CD4-positive, alpha-beta memory T cell (primary cell): ENCODE measurements around the gene SCN1A. TPM values are rescaled to one million over a fixed set of nuclear protein-coding genes. Genes with fewer than 3 reads are reported as not detected.

ENCODE experiments used
- CTCF ChIA-PET: fragments of 350-600 bp; sonication (Branson Sonifier 250); formaldehyde crosslinking; loops from one replicate; lab custom pipeline; 2021; ENCODE audit warnings: inconsistent platforms; ENCODE audit not compliant: partially characterized antibody; lab: Charles Lee
- POLR2A ChIA-PET: fragments of 350-600 bp; sonication (Branson Sonifier 250); formaldehyde crosslinking; loops from one replicate; lab custom pipeline; 2021; ENCODE audit not compliant: partially characterized antibody; lab: Charles Lee
- DNase-seq, 5 donors: peaks; one replicate each; pipeline versions ENCODE4 v3.0.0 to v3.0.0-alpha.2; 2020 to 2022; ENCODE audit warnings: mixed read lengths in 1 of 5
- H3K27ac ChIP-seq: one replicate; pipeline ENCODE4 v1.7.0; 2013; ENCODE audit warnings: low read depth, low read length
- H3K27me3 ChIP-seq: 2 replicates; pipeline ENCODE4 v1.7.0; 2013; ENCODE audit warnings: mild to moderate bottlenecking, low read length, moderate library complexity; ENCODE audit not compliant: insufficient read depth
- H3K36me3 ChIP-seq: 2 replicates; pipeline ENCODE4 v1.7.0; 2013; ENCODE audit warnings: mild to moderate bottlenecking, low read length, moderate library complexity; ENCODE audit not compliant: insufficient read depth
- H3K4me1 ChIP-seq: 2 replicates; pipeline ENCODE4 v1.7.0; 2013; ENCODE audit warnings: mild to moderate bottlenecking, low read length, moderate library complexity; ENCODE audit not compliant: insufficient read depth
- H3K4me3 ChIP-seq, 2 donors: one replicate each; pipeline ENCODE4 v1.7.0; 2013; ENCODE audit warnings: low read length in 2 of 2, mild to moderate bottlenecking in 1 of 2
- H3K9me3 ChIP-seq, 2 donors: one replicate each; pipeline ENCODE4 v1.7.0; 2013; ENCODE audit warnings: low read length in 2 of 2, control low read depth in 1 of 2; ENCODE audit not compliant: control insufficient read depth in 1 of 2
- H3K27ac Mint-ChIP-seq, 7 donors: one replicate each; pipeline ENCODE4 v1.8.0; 2020 to 2021; ENCODE audit warnings: mixed read lengths in 7 of 7, mild to moderate bottlenecking in 6 of 7, inconsistent platforms in 3 of 7, moderate library complexity in 3 of 7
- H3K27me3 Mint-ChIP-seq, 2 donors: one replicate each; pipeline ENCODE4 v1.8.0; 2020 to 2021; ENCODE audit warnings: mixed read lengths in 2 of 2
- H3K36me3 Mint-ChIP-seq, 2 donors: one replicate each; pipeline ENCODE4 v1.8.0; 2020 to 2021; ENCODE audit warnings: mixed read lengths in 2 of 2, inconsistent platforms in 1 of 2, mild to moderate bottlenecking in 1 of 2
- H3K4me1 Mint-ChIP-seq, 4 donors: one replicate each; pipeline ENCODE4 v1.8.0; 2020 to 2021; ENCODE audit warnings: mixed read lengths in 4 of 4, mild to moderate bottlenecking in 1 of 4
- H3K4me3 Mint-ChIP-seq, 8 donors: one replicate each; pipeline ENCODE4 v1.8.0; 2020 to 2021; ENCODE audit warnings: mixed read lengths in 8 of 8, mild to moderate bottlenecking in 7 of 8, moderate library complexity in 6 of 8, inconsistent platforms in 3 of 8
- H3K9me3 Mint-ChIP-seq, 8 donors: one replicate each; pipeline ENCODE4 v1.8.0; 2020 to 2021; ENCODE audit warnings: mixed read lengths in 8 of 8, mild to moderate bottlenecking in 5 of 8, inconsistent platforms in 3 of 8, moderate library complexity in 1 of 8
- intact Hi-C: fragments of 100-400 bp; cut with micrococcal nuclease; formaldehyde crosslinking; loops from one replicate; pipeline ENCODE4 v1.15.1; 2023
- polyA plus RNA-seq, 2 donors: library from polyadenylated mRNA; unstranded; fragments of 300-500 nt; fragmentation: Illumina TruSeq; gene quantifications; one replicate each; pipeline ENCODE4 v1.2.3, GENCODE V29; 2021
- total RNA-seq, 2 experiments: library from RNA; stranded (reverse); gene quantifications; one replicate each; pipeline ENCODE4 v1.2.3, GENCODE V29; 2021

The SCN1A gene
- total and polyA plus RNA-seq, 4 experiments from 2014 or later: not detected

GRCh38 chr2:166125557-166125956 is 2.3 kb downstream of the SCN1A start:
- H3K27ac ChIP-seq: no peak overlapping the region
- no peaks in the 10 kb centered on the region for H3K27me3 ChIP-seq
- H3K36me3 Mint-ChIP-seq: no peaks in the 10 kb centered on the region
- H3K9me3 ChIP-seq: no peaks in the 10 kb centered on the region
- DNase-seq: no peak
- H3K27me3 Mint-ChIP-seq: peaks cover 9 to 15% of the 10 kb centered on the region in 2 donors
- H3K9me3 Mint-ChIP-seq: no peaks in the 10 kb centered on the region
- intact Hi-C loops: no loop called here
- H3K4me1 Mint-ChIP-seq: peaks cover 0 to 4% (median 3%) of the 10 kb centered on the region in 4 donors
- no peak overlapping the region for H3K4me3 ChIP-seq
- no peak overlapping the region for H3K4me3 Mint-ChIP-seq
- ChIA-PET POLR2A (no interaction called here), CTCF (no interaction called here)
- peak overlapping the region in 1 of 7 donors; percentile 44 for H3K27ac Mint-ChIP-seq
- H3K4me1 ChIP-seq: no peaks in the 10 kb centered on the region
- no peaks in the 10 kb centered on the region for H3K36me3 ChIP-seq

- CTCF ChIA-PET: no interaction called here
- H3K27ac Mint-ChIP-seq: peak overlapping the region in 1 of 7 donors; percentile 47
- H3K4me3 Mint-ChIP-seq: no peak overlapping the region
- Histone ChIP-seq H3K27ac (no peak overlapping the region), H3K36me3 (no peaks in the 10 kb centered on the region), H3K9me3 (no peaks in the 10 kb centered on the region), H3K4me3 (no peak overlapping the region), H3K4me1 (no peaks in the 10 kb centered on the region), H3K27me3 (no peaks in the 10 kb centered on the region)
- no peaks in the 10 kb centered on the region for H3K9me3 Mint-ChIP-seq
- DNase-seq: no peak
- H3K36me3 Mint-ChIP-seq: no peaks in the 10 kb centered on the region
- POLR2A ChIA-PET: no interaction called here
- H3K27me3 Mint-ChIP-seq: peaks cover 0 to 1% of the 10 kb centered on the region in 2 donors
- H3K4me1 Mint-ChIP-seq: peaks cover 0 to 7% (median 5%) of the 10 kb centered on the region in 4 donors
- intact Hi-C loops: no loop called here
Observed at GRCh38 chr2:166118180-166118579, 9.6 kb downstream of the SCN1A start.

GRCh38 chr2:166117491-166117890 is 10.3 kb downstream of the SCN1A start:
- H3K36me3 ChIP-seq: no peaks in the 10 kb centered on the region
- no peak overlapping the region for H3K27ac ChIP-seq
- peaks cover 0 to 7% (median 5%) of the 10 kb centered on the region in 4 donors for H3K4me1 Mint-ChIP-seq
- no peaks in the 10 kb centered on the region for H3K9me3 Mint-ChIP-seq
- H3K4me3 Mint-ChIP-seq: no peak overlapping the region
- H3K9me3 ChIP-seq: no peaks in the 10 kb centered on the region
- no peak overlapping the region for H3K27ac Mint-ChIP-seq
- no peaks in the 10 kb centered on the region for H3K36me3 Mint-ChIP-seq
- ChIA-PET CTCF (no interaction called here), POLR2A (no interaction called here)
- no peak overlapping the region for H3K4me3 ChIP-seq
- H3K27me3 Mint-ChIP-seq: peaks cover 0 to 1% of the 10 kb centered on the region in 2 donors
- no peaks in the 10 kb centered on the region for H3K27me3 ChIP-seq
- no peaks in the 10 kb centered on the region for H3K4me1 ChIP-seq
- intact Hi-C loops: no loop called here
- no peak for DNase-seq

- H3K27me3 ChIP-seq: no peaks in the 10 kb centered on the region
- H3K36me3 ChIP-seq: no peaks in the 10 kb centered on the region
- Mint-ChIP-seq H3K27ac (peak overlapping the region in 1 of 7 donors; percentile 48), H3K4me3 (peak overlapping the region in 1 of 8 donors; percentile 2), H3K4me1 (peaks cover 0 to 7% (median 5%) of the 10 kb centered on the region in 4 donors), H3K27me3 (no peaks in the 10 kb centered on the region), H3K9me3 (no peaks in the 10 kb centered on the region), H3K36me3 (no peaks in the 10 kb centered on the region)
- H3K27ac ChIP-seq: no peak overlapping the region
- ChIA-PET POLR2A (no interaction called here), CTCF (interaction anchor here (1.3 kb wide), 1 partner anchor 12 kb away, joined by 5 read pairs; the partner anchor contains the start of gene SCN1A)
- intact Hi-C loops: no loop called here
- H3K9me3 ChIP-seq: no peaks in the 10 kb centered on the region
- DNase-seq: no peak
- H3K4me1 ChIP-seq: no peaks in the 10 kb centered on the region
- H3K4me3 ChIP-seq: no peak overlapping the region
Observed at GRCh38 chr2:166115589-166115988, 12.2 kb downstream of the SCN1A start.

- Histone ChIP-seq H3K27me3 (no peaks in the 10 kb centered on the region), H3K4me3 (no peak overlapping the region), H3K4me1 (no peaks in the 10 kb centered on the region), H3K36me3 (no peaks in the 10 kb centered on the region), H3K9me3 (no peaks in the 10 kb centered on the region), H3K27ac (no peak overlapping the region)
- Mint-ChIP-seq H3K4me3 (no peak overlapping the region), H3K36me3 (no peaks in the 10 kb centered on the region), H3K9me3 (no peaks in the 10 kb centered on the region), H3K27ac (no peak overlapping the region), H3K27me3 (no peaks in the 10 kb centered on the region), H3K4me1 (peaks cover 0 to 6% (median 5%) of the 10 kb centered on the region in 4 donors)
- intact Hi-C loops: no loop called here
- no peak for DNase-seq
- CTCF ChIA-PET: interaction anchor here (1.9 kb wide), 1 partner anchor 16 kb away, joined by 7 read pairs; the partner anchor contains the start of gene SCN1A
- POLR2A ChIA-PET: no interaction called here
Observed at GRCh38 chr2:166112193-166112605, 15.6 kb downstream of the SCN1A start.

- ChIA-PET POLR2A (no interaction called here), CTCF (no interaction called here)
- Histone ChIP-seq H3K27me3 (no peaks in the 10 kb centered on the region), H3K27ac (no peak overlapping the region), H3K36me3 (no peaks in the 10 kb centered on the region), H3K4me1 (no peaks in the 10 kb centered on the region), H3K9me3 (no peaks in the 10 kb centered on the region), H3K4me3 (no peak overlapping the region)
- intact Hi-C loops: no loop called here
- no peaks in the 10 kb centered on the region for H3K36me3 Mint-ChIP-seq
- H3K27ac Mint-ChIP-seq: no peak overlapping the region
- peaks cover 0 to 3% (median 0%) of the 10 kb centered on the region in 8 donors for H3K9me3 Mint-ChIP-seq
- no peaks in the 10 kb centered on the region for H3K27me3 Mint-ChIP-seq
- no peaks in the 10 kb centered on the region for H3K4me1 Mint-ChIP-seq
- DNase-seq: no peak
- H3K4me3 Mint-ChIP-seq: no peak overlapping the region
Observed at GRCh38 chr2:166106431-166107015, 21.3 kb downstream of the SCN1A start.

- Histone ChIP-seq H3K9me3 (no peaks in the 10 kb centered on the region), H3K4me1 (no peaks in the 10 kb centered on the region), H3K27me3 (no peaks in the 10 kb centered on the region), H3K36me3 (no peaks in the 10 kb centered on the region), H3K27ac (no peak overlapping the region), H3K4me3 (no peak overlapping the region)
- no peak overlapping the region for H3K4me3 Mint-ChIP-seq
- H3K27me3 Mint-ChIP-seq: no peaks in the 10 kb centered on the region
- no peak for DNase-seq
- H3K4me1 Mint-ChIP-seq: no peaks in the 10 kb centered on the region
- H3K27ac Mint-ChIP-seq: no peak overlapping the region
- POLR2A ChIA-PET: no interaction called here
- CTCF ChIA-PET: no interaction called here
- H3K36me3 Mint-ChIP-seq: no peaks in the 10 kb centered on the region
- peaks cover 0 to 4% (median 0%) of the 10 kb centered on the region in 8 donors for H3K9me3 Mint-ChIP-seq
- intact Hi-C loops: no loop called here
Observed at GRCh38 chr2:166104773-166105172, 23.0 kb downstream of the SCN1A start.
